ENCODE results near the gene SFXN3. TPM values are rescaled to one million over a fixed set of nuclear protein-coding genes. Genes with fewer than 3 reads are reported as not detected.

Gene SFXN3
- total and polyA plus RNA-seq, 2 experiments from 2014 or later = 58.8 to 79.8 TPM

- no peaks in the 10 kb centered on the region for H3K36me3 ChIP-seq (ENCODE audit: low read depth)
- H3K9ac ChIP-seq = no peak overlapping the region
- no peak overlapping the region for H3K4me3 ChIP-seq
- H3K79me2 ChIP-seq (ENCODE audit: insufficient read depth) = no peaks in the 10 kb centered on the region
- no peak overlapping the region for H2AFZ ChIP-seq
- no peaks in the 10 kb centered on the region for H3K27me3 ChIP-seq (replicated peaks; ENCODE audit: insufficient read depth)
- no peak overlapping the region for H3K4me2 ChIP-seq (ENCODE audit: unreplicated experiment)
- H4K20me1 ChIP-seq (ENCODE audit: insufficient read depth) = no peaks in the 10 kb centered on the region
- WGBS, 2 experiments (ENCODE audit: low coverage in 1 of 2, low lambda C conversion rate in 2 of 2, missing lambda C conversion rate in 2 of 2) = 74 to 77% methylated on average over 10 of the region's 10 CpGs
- H3K9me2 ChIP-seq (ENCODE audit: insufficient read depth) = no peaks in the 10 kb centered on the region
- TF ChIP-seq EZH2 (IDR thresholded peaks at IDR 0.05; ENCODE audit: insufficient read depth, poor library complexity, severe bottlenecking) (no peak), EZH2phosphoT487 (IDR thresholded peaks at IDR 0.05; ENCODE audit: insufficient read depth, low read depth) (no peak)
- no peaks in the 10 kb centered on the region for H3F3A ChIP-seq (ENCODE audit: insufficient read depth)
- no peaks in the 10 kb centered on the region for H3K4me1 ChIP-seq (ENCODE audit: insufficient read depth)
- no peak overlapping the region for H3K27ac ChIP-seq
- in situ Hi-C loops (cut with MboI) = no loop called here
- DNase-seq = no peak
- H3K9me3 ChIP-seq (ENCODE audit: low read depth) = no peaks in the 10 kb centered on the region
Measured at GRCh38 chr10:101020427-101021075, 10.5 kb upstream of the SFXN3 start.

DNA sequence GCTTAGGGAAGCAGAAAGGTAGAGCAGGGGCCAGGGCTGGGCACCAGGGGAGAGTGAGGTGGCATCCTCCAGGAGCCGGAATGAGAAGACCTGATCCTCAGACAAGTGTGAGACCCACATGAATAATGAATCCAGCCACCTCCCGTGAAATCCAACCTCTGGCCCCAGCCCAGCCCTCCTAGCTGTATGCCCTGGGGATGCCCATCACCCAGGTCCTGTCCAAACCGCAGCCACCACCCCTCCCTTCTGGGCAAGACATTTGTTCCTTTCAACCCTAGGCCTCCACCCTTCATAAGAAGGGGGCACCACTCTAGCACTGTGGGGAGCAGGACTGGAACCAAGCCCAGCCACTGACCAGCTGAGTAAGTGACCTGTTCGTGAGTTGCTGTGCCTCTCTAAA lies 9.8 kb upstream of the SFXN3 start:
- no peak overlapping the region for H3K9ac ChIP-seq
- H3K4me1 ChIP-seq (ENCODE audit: insufficient read depth) = no peaks in the 10 kb centered on the region
- WGBS, 2 experiments (ENCODE audit: low coverage in 1 of 2, low lambda C conversion rate in 2 of 2, missing lambda C conversion rate in 2 of 2) = 77 to 79% methylated on average over 3 to 4 of the region's 4 CpGs
- no peak overlapping the region for H3K4me2 ChIP-seq (ENCODE audit: unreplicated experiment)
- no peaks in the 10 kb centered on the region for H3K79me2 ChIP-seq (ENCODE audit: insufficient read depth)
- no peaks in the 10 kb centered on the region for H3F3A ChIP-seq (ENCODE audit: insufficient read depth)
- no peaks in the 10 kb centered on the region for H3K9me2 ChIP-seq (ENCODE audit: insufficient read depth)
- no peak overlapping the region for H2AFZ ChIP-seq
- no peaks in the 10 kb centered on the region for H3K27me3 ChIP-seq (replicated peaks; ENCODE audit: insufficient read depth)
- in situ Hi-C loops (cut with MboI) = no loop called here
- H3K4me3 ChIP-seq = no peak overlapping the region
- no peak overlapping the region for H3K27ac ChIP-seq
- H3K36me3 ChIP-seq (ENCODE audit: low read depth) = no peaks in the 10 kb centered on the region
- no peak for DNase-seq
- no peaks in the 10 kb centered on the region for H3K9me3 ChIP-seq (ENCODE audit: low read depth)
- no peak for TF ChIP-seq EZH2 (IDR thresholded peaks at IDR 0.05; ENCODE audit: insufficient read depth, poor library complexity, severe bottlenecking)
- no peak for TF ChIP-seq EZH2phosphoT487 (IDR thresholded peaks at IDR 0.05; ENCODE audit: insufficient read depth, low read depth)
- H4K20me1 ChIP-seq (ENCODE audit: insufficient read depth) = no peaks in the 10 kb centered on the region

GRCh38 chr10:101021692-101022251 lies 9.3 kb upstream of the SFXN3 start:
- TF ChIP-seq EZH2phosphoT487 (IDR thresholded peaks at IDR 0.05; ENCODE audit: insufficient read depth, low read depth) (no peak), EZH2 (IDR thresholded peaks at IDR 0.05; ENCODE audit: insufficient read depth, poor library complexity, severe bottlenecking) (no peak)
- Histone ChIP-seq H3K4me2 (ENCODE audit: unreplicated experiment) (no peak overlapping the region), H3K9me2 (ENCODE audit: insufficient read depth) (no peaks in the 10 kb centered on the region), H3K4me1 (ENCODE audit: insufficient read depth) (no peaks in the 10 kb centered on the region), H3F3A (ENCODE audit: insufficient read depth) (no peaks in the 10 kb centered on the region), H3K9me3 (ENCODE audit: low read depth) (no peaks in the 10 kb centered on the region), H4K20me1 (ENCODE audit: insufficient read depth) (no peaks in the 10 kb centered on the region), H3K27ac (no peak overlapping the region), H3K79me2 (ENCODE audit: insufficient read depth) (no peaks in the 10 kb centered on the region), H3K4me3 (no peak overlapping the region), H3K27me3 (replicated peaks; ENCODE audit: insufficient read depth) (no peaks in the 10 kb centered on the region), H3K9ac (no peak overlapping the region), H2AFZ (no peak overlapping the region), H3K36me3 (ENCODE audit: low read depth) (no peaks in the 10 kb centered on the region)
- in situ Hi-C loops (cut with MboI) = no loop called here
- no peak for DNase-seq
- WGBS, 2 experiments (ENCODE audit: low coverage in 1 of 2, low lambda C conversion rate in 2 of 2, missing lambda C conversion rate in 2 of 2) = 75 to 79% methylated on average over 10 to 11 of the region's 11 CpGs

- TF ChIP-seq EZH2 (IDR thresholded peaks at IDR 0.05; ENCODE audit: insufficient read depth, poor library complexity, severe bottlenecking) (no peak), EZH2phosphoT487 (IDR thresholded peaks at IDR 0.05; ENCODE audit: insufficient read depth, low read depth) (no peak)
- no peaks in the 10 kb centered on the region for H3K9me3 ChIP-seq (ENCODE audit: low read depth)
- no peaks in the 10 kb centered on the region for H4K20me1 ChIP-seq (ENCODE audit: insufficient read depth)
- WGBS, 2 experiments (ENCODE audit: low coverage in 1 of 2, low lambda C conversion rate in 2 of 2, missing lambda C conversion rate in 2 of 2) = 80 to 82% methylated on average over 12 to 15 of the region's 15 CpGs
- H3K4me2 ChIP-seq (ENCODE audit: unreplicated experiment) = no peak overlapping the region
- H3K9ac ChIP-seq = no peak overlapping the region
- no peak overlapping the region for H2AFZ ChIP-seq
- H3K27ac ChIP-seq = no peak overlapping the region
- H3K27me3 ChIP-seq (replicated peaks; ENCODE audit: insufficient read depth) = no peaks in the 10 kb centered on the region
- no peaks in the 10 kb centered on the region for H3K36me3 ChIP-seq (ENCODE audit: low read depth)
- DNase-seq = no peak
- no peak overlapping the region for H3K4me3 ChIP-seq
- no peaks in the 10 kb centered on the region for H3K9me2 ChIP-seq (ENCODE audit: insufficient read depth)
- no peaks in the 10 kb centered on the region for H3K4me1 ChIP-seq (ENCODE audit: insufficient read depth)
- no peaks in the 10 kb centered on the region for H3F3A ChIP-seq (ENCODE audit: insufficient read depth)
- in situ Hi-C loops (cut with MboI) = no loop called here
- H3K79me2 ChIP-seq (ENCODE audit: insufficient read depth) = no peaks in the 10 kb centered on the region
Measured at GRCh38 chr10:101022967-101023705, 7.9 kb upstream of the SFXN3 start.

Measured in GM23248 (cell line).